Tibial artery (tissue), 4 donors: ENCODE results near the gene RIPK4.

Experiments
- DNase-seq, 2 donors: peaks; one replicate each; pipeline ENCODE4 v3.0.0-alpha.2; 2019
- H3K27ac ChIP-seq, 2 donors: fragments of 200-600 bp; sonication (generic) in 1 of 2; 1 replicate in 1 of 2; 2 replicates in 1 of 2; pipeline ENCODE4 v1.5.1; 2018 to 2019; ENCODE audit warnings: mild to moderate bottlenecking in 1 of 2
- H3K27me3 ChIP-seq, 2 donors: fragments of 200-600 bp; sonication (generic) in 1 of 2; one replicate each; pipeline versions ENCODE4 v1.5.1 to v1.6.0; 2016 to 2019
- H3K36me3 ChIP-seq, 3 donors: fragments of 200-600 bp; sonication (generic) in 2 of 3; one replicate each; pipeline ENCODE4 v1.5.1; 2016 to 2019; ENCODE audit warnings: mild to moderate bottlenecking in 2 of 3
- H3K4me1 ChIP-seq, 4 donors: fragments of 200-600 bp; sonication (generic) in 2 of 4; 1 replicate in 3 of 4; 2 replicates in 1 of 4; pipeline ENCODE4 v1.5.1; 2016 to 2019
- H3K4me3 ChIP-seq, 2 donors: fragments of 200-600 bp; sonication (generic) in 1 of 2; 1 replicate in 1 of 2; 2 replicates in 1 of 2; pipeline ENCODE4 v1.5.1; 2018 to 2019; ENCODE audit warnings: mild to moderate bottlenecking in 2 of 2
- H3K9me3 ChIP-seq, 3 donors: fragments of 200-600 bp; sonication (generic) in 1 of 3; one replicate each; pipeline ENCODE4 v1.5.1; 2016 to 2019
- CTCF ChIP-seq, 2 experiments: fragments of 200-600 bp in 1 of 2; fragments of 450-650 bp in 1 of 2; IDR thresholded peaks; one replicate each; pipeline ENCODE4 v1.5.1; 2017 to 2019; ENCODE audit warnings: antibody characterized with exemption in 2 of 2, mild to moderate bottlenecking in 1 of 2, moderate library complexity in 1 of 2
- intact Hi-C: fragments of 100-400 bp; cut with DNase I; formaldehyde crosslinking; loops from one replicate; pipeline ENCODE4 v1.15.0; 2023; ENCODE audit warnings: low total_unique reads

The RIPK4 gene

GRCh38 chr21:41705546-41706262, 61.1 kb downstream of the RIPK4 start:
- H3K4me3 ChIP-seq = no peak overlapping the region
- H3K27ac ChIP-seq = no peak overlapping the region
- no peak for DNase-seq
- no peaks in the 10 kb centered on the region for H3K27me3 ChIP-seq
- H3K9me3 ChIP-seq = no peaks in the 10 kb centered on the region
- no peak for TF ChIP-seq CTCF (IDR thresholded peaks at IDR 0.05)
- intact Hi-C loops = no loop called here
- no peaks in the 10 kb centered on the region for H3K36me3 ChIP-seq
- H3K4me1 ChIP-seq = peaks cover 0 to 10% (median 0%) of the 10 kb centered on the region in 4 donors

GRCh38 chr21:41703857-41704501, 62.9 kb downstream of the RIPK4 start:
- Histone ChIP-seq H3K9me3 (no peaks in the 10 kb centered on the region), H3K27ac (no peak overlapping the region), H3K36me3 (no peaks in the 10 kb centered on the region), H3K27me3 (no peaks in the 10 kb centered on the region), H3K4me1 (peaks cover 0 to 10% (median 0%) of the 10 kb centered on the region in 4 donors), H3K4me3 (no peak overlapping the region)
- intact Hi-C loops = no loop called here
- no peak for DNase-seq
- no peak for TF ChIP-seq CTCF (IDR thresholded peaks at IDR 0.05)

- H3K9me3 ChIP-seq = no peaks in the 10 kb centered on the region
- no peaks in the 10 kb centered on the region for H3K27me3 ChIP-seq
- H3K4me1 ChIP-seq = peaks cover 0 to 4% (median 0%) of the 10 kb centered on the region in 4 donors
- no peak for TF ChIP-seq CTCF (IDR thresholded peaks at IDR 0.05)
- H3K4me3 ChIP-seq = no peak overlapping the region
- DNase-seq = no peak
- H3K36me3 ChIP-seq = no peaks in the 10 kb centered on the region
- H3K27ac ChIP-seq = no peak overlapping the region
- intact Hi-C loops = no loop called here
These were observed 65.1 kb downstream of the RIPK4 start for GRCh38 chr21:41701749-41702148.

GRCh38 chr21:41699311-41699710, 67.5 kb downstream of the RIPK4 start:
- no peaks in the 10 kb centered on the region for H3K36me3 ChIP-seq
- TF ChIP-seq CTCF (IDR thresholded peaks at IDR 0.05) = no peak
- H3K27me3 ChIP-seq = no peaks in the 10 kb centered on the region
- no peaks in the 10 kb centered on the region for H3K9me3 ChIP-seq
- no peaks in the 10 kb centered on the region for H3K4me1 ChIP-seq
- no peak overlapping the region for H3K4me3 ChIP-seq
- intact Hi-C loops = no loop called here
- no peak for DNase-seq
- no peak overlapping the region for H3K27ac ChIP-seq

GRCh38 chr21:41698071-41698470, 68.8 kb downstream of the RIPK4 start:
- H3K27ac ChIP-seq = no peak overlapping the region
- H3K9me3 ChIP-seq = no peaks in the 10 kb centered on the region
- TF ChIP-seq CTCF (IDR thresholded peaks at IDR 0.05) = no peak
- no peaks in the 10 kb centered on the region for H3K36me3 ChIP-seq
- no peaks in the 10 kb centered on the region for H3K4me1 ChIP-seq
- intact Hi-C loops = no loop called here
- DNase-seq = no peak
- no peaks in the 10 kb centered on the region for H3K27me3 ChIP-seq
- H3K4me3 ChIP-seq = no peak overlapping the region
